Progenitor cell of endocrine pancreas (in vitro differentiated cells): ENCODE data around the gene LTBP1. TPM values are rescaled to one million over a fixed set of nuclear protein-coding genes. Genes with fewer than 3 reads are reported as not detected.

ENCODE experiments used
- DNase-seq: peaks from one replicate; pipeline ENCODE4 v3.0.0; 2021; ENCODE audit warnings: low spot score; ENCODE audit not compliant: unreplicated experiment
- H3K27ac Mint-ChIP-seq: 2 replicates; pipeline ENCODE4 v1.8.0; 2021; ENCODE audit warnings: mild to moderate bottlenecking, moderate library complexity, mixed read lengths
- H3K27me3 Mint-ChIP-seq: 2 replicates; pipeline ENCODE4 v1.8.0; 2021; ENCODE audit warnings: mixed read lengths
- H3K36me3 Mint-ChIP-seq: 2 replicates; pipeline ENCODE4 v1.8.0; 2022; ENCODE audit warnings: mixed read lengths; ENCODE audit not compliant: insufficient read depth
- H3K4me1 Mint-ChIP-seq: 2 replicates; pipeline ENCODE4 v1.8.0; 2021; ENCODE audit warnings: low read depth, mixed read lengths
- H3K4me3 Mint-ChIP-seq: 2 replicates; pipeline ENCODE4 v1.8.0; 2021; ENCODE audit warnings: low read depth, mild to moderate bottlenecking, moderate library complexity, mixed read lengths
- H3K9me3 Mint-ChIP-seq: 2 replicates; pipeline ENCODE4 v1.8.0; 2021; ENCODE audit warnings: low read depth, mixed read lengths
- total RNA-seq: library from RNA; stranded (reverse); gene quantifications from 2 replicates; pipeline ENCODE4 v1.2.1, GENCODE V29; 2021
- TF ChIP-seq, protein P1 (sequence below): fragments of 200-600 bp; sonication (generic); IDR thresholded peaks from one replicate; pipeline ENCODE4 v1.5.0; 2021; ENCODE audit warnings: antibody characterized with exemption, mild to moderate bottlenecking; ENCODE audit not compliant: unreplicated experiment

The LTBP1 gene
- total RNA-seq, 1 donor from 2014 or later = 63.0 TPM

DNA sequence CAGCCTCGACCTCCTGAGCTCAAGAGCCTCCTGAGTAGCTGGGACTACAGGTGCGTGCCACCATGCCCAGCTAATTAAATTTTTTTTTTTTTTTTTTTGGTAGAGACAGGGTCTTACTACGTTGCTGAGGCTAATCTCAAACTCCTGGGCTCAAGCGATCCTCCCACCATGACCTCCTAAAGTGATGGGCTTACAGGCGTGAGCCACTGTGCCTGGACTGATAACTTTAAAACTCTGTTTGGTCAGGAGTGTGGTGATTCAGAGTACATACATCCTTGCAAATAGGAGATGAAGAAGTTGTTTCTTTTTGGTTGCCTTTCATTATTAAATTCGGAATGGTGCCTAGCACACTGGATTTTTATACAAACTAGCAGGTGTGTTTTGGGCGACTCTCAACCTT is 73.0 kb downstream of the LTBP1 start:
- Mint-ChIP-seq H3K36me3 (peaks cover 7% of the 10 kb centered on the region), H3K4me3 (no peak overlapping the region), H3K27me3 (no peaks in the 10 kb centered on the region), H3K9me3 (no peaks in the 10 kb centered on the region), H3K4me1 (peaks cover 5% of the 10 kb centered on the region), H3K27ac (no peak overlapping the region)
- TF ChIP-seq, protein P1, sequence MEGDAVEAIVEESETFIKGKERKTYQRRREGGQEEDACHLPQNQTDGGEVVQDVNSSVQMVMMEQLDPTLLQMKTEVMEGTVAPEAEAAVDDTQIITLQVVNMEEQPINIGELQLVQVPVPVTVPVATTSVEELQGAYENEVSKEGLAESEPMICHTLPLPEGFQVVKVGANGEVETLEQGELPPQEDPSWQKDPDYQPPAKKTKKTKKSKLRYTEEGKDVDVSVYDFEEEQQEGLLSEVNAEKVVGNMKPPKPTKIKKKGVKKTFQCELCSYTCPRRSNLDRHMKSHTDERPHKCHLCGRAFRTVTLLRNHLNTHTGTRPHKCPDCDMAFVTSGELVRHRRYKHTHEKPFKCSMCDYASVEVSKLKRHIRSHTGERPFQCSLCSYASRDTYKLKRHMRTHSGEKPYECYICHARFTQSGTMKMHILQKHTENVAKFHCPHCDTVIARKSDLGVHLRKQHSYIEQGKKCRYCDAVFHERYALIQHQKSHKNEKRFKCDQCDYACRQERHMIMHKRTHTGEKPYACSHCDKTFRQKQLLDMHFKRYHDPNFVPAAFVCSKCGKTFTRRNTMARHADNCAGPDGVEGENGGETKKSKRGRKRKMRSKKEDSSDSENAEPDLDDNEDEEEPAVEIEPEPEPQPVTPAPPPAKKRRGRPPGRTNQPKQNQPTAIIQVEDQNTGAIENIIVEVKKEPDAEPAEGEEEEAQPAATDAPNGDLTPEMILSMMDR = no peak
- DNase-seq = no peak

DNA sequence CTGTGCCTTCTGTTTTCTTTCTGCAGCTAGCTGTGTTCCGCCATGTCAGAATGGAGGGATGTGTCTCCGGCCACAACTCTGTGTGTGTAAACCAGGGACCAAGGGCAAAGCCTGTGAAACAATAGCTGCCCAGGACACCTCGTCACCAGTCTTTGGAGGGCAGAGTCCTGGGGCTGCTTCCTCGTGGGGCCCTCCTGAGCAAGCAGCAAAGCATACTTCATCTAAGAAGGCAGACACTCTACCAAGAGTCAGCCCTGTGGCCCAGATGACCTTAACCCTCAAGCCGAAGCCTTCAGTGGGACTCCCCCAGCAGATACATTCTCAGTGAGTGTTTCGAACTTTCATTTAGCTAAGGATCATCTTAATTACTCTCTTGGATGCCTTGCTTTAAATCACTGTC is 74.1 kb downstream of the LTBP1 start:
- no peak for DNase-seq
- TF ChIP-seq, protein P1 = no peak
- H3K4me1 Mint-ChIP-seq = no peaks in the 10 kb centered on the region
- no peaks in the 10 kb centered on the region for H3K9me3 Mint-ChIP-seq
- no peak overlapping the region for H3K4me3 Mint-ChIP-seq
- H3K27me3 Mint-ChIP-seq = no peaks in the 10 kb centered on the region
- H3K36me3 Mint-ChIP-seq = peaks cover 7% of the 10 kb centered on the region
- H3K27ac Mint-ChIP-seq = no peak overlapping the region

DNA sequence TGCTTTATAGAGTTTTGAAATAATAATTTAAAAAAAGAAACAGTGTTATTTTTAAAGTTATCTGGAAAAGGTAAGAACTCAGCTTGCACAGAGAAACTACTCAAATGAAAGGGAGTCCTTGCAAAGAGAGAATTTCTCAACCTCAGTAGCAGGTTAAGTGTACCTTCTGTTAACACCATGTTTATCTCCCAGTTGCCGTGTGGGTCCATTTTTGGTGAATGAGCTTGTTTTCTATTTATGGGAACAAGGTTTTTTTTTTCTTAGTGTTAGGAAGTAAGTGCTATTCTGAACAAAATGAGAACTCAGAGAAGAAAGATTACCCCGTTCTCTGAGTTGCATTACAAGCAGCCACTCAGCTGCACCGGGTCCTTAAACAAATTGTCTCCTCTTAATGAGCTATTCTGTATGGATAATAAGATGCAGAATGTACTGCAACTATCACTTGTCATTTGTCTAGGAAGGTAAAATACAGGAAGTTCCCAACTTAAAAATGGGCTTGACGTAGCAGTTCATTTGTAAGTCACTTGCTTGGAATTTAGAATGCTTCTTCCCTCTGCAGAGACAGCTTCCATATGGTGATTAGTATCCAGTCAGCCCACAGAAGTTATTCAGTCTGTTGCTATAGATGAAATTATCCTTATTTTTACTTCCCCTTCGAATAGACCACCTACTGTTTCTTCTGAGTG is 74.9 kb downstream of the LTBP1 start:
- no peak overlapping the region for H3K27ac Mint-ChIP-seq

DNA sequence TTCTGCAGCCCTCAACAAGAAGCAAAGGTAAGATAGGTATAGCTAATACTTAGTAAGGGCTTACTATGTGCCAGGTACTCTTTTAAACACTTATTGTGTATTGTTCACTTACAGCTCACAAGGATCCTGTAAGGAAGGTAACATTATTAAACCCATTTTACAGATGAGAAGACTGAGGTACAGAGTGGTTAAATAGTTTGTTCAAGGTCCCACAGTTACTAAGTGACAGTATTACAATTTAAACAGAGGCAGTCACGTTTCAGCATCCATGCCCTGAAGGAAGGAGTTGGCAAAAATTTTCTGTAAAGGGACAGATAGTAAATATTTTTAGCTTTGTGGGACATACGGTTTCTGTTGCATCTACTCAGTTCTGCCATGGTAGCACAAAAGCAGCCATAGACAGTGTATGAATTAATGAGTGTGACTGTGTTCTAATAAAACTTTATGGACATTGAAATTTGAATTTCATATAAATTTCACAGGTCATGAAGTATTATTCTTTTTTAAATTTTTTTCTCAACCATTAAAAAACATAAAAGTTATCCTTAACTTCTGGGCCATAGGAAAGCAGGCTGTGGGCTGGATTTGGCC is 75.7 kb downstream of the LTBP1 start:
- Mint-ChIP-seq H3K27me3 (no peaks in the 10 kb centered on the region), H3K36me3 (peaks cover 9% of the 10 kb centered on the region), H3K27ac (no peak overlapping the region), H3K4me3 (no peak overlapping the region), H3K9me3 (no peaks in the 10 kb centered on the region), H3K4me1 (no peaks in the 10 kb centered on the region)
- no peak for DNase-seq
- TF ChIP-seq, protein P1 = no peak

More for the DNA sequence above, 74.9 kb downstream of the LTBP1 start:
- TF ChIP-seq, protein P1 = no peak
- H3K9me3 Mint-ChIP-seq = no peaks in the 10 kb centered on the region
- H3K4me1 Mint-ChIP-seq = no peaks in the 10 kb centered on the region
- H3K4me3 Mint-ChIP-seq = no peak overlapping the region
- peaks cover 7% of the 10 kb centered on the region for H3K36me3 Mint-ChIP-seq
- DNase-seq = no peak
- no peaks in the 10 kb centered on the region for H3K27me3 Mint-ChIP-seq

DNA sequence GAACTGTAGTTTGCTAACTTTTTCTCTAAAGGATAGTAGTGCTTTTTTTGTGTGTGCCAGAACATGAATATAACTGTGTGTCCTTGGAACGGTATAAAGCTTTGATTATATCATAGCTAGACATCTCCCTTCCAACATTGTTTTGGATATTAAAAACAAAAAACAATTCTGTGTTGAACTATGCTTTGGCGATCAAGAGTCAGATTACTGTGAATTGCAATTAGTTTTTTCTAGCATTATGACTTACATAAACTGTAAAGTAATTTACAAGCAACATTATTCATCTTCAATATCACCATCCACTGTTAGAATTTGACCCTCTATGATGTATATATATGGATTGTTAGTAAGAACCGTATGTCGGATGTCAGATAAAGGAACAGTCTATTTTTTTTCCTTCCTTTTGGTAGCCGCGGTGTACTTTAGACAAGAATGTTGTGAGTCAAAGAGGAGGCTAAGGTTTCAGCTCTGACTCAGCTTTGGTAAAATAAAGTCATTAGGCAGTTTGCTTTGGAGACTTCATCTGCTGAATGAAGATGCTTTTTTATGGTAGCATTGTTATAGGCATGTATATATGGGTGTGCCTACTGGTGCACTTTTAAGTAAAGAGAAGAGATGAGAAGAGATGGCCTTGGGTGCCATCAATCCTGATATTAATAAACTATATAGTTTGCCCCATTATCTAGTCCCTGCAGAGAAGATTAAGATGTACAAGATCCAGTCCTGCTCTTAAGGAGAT is 76.4 kb downstream of the LTBP1 start:
- TF ChIP-seq, protein P1 = no peak
- Mint-ChIP-seq H3K27me3 (no peaks in the 10 kb centered on the region), H3K4me1 (no peaks in the 10 kb centered on the region), H3K9me3 (no peaks in the 10 kb centered on the region), H3K36me3 (peaks cover 9% of the 10 kb centered on the region), H3K27ac (no peak overlapping the region), H3K4me3 (no peak overlapping the region)
- no peak for DNase-seq
